ENCODE results near the gene ATXN7.

DNA sequence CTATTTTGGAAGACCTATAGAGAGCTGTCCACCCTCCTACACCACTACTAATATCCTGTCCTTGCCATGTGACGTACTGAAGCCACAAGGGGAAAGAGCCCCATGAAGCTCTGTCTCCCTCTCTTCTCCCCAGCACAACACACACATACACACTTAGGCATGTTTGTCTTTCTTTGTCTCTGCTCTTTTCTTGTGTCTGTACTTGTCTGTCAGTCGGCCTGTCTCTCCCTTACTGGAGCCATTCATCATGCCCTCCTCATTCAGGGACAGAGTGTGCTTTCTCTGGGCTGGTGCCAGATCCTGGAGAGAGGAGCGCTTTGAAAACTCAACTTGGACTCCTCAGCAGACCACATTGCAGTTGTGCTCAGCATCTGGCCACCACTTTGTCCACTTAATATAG lies 112.1 kb downstream of the ATXN7 start:
- no peak for TF ChIP-seq CTCF (IDR thresholded peaks at IDR 0.05)
- peak; percentile 61 to 74 for TF ChIP-seq POLR2AphosphoS5 (IDR thresholded peaks at IDR 0.05)
- TF ChIP-seq POLR2A (IDR thresholded peaks at IDR 0.05; ENCODE audit: low read depth) = no peak
- TF ChIP-seq EP300 (IDR thresholded peaks at IDR 0.05) = no peak

All from esophagus muscularis mucosa (tissue), 4 donors.